ENCODE results near the gene DTX1. TPM values are rescaled to one million over a fixed set of nuclear protein-coding genes. Genes with fewer than 3 reads are reported as not detected.

Gene DTX1
- total RNA-seq, 1 experiment from 2014 or later = 2.8 TPM

DNA sequence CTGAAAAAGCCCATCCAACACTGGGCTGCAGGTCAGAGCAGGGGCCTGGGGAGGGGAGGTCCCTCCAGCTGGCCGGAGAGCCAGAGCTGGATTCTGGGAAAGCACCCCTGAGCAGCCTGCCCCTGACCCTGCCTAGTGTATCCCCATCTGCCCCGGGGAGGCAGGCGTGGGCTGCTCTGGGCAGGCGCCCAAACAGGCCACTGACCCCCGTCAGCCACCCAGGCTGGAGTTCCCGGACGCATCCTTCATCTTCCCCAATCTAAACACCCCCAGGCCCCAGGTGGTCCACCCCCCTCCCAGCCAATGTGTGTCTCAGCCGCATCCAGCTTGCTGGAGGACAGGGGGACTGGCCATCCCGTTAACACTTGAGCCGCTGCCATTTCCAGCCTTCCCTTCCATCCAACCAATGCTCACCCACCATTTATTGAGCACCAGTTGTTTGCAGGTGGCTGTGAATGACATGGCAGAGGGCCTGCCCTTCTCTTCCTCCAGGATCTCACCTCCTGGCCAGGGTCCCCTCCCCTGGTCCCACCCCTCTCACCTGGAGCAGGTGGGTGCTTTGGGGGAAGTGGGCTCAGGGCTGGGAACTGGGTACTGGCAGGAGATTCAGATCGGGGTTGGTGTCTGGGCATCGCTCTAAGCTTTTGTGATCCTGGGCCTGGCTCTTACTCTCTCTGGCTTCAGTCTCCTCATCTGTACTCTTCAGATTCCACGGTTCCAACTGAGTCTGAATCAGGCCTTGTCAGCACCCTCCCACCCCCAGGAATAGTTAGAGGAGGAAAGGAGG, 743 bp upstream of the DTX1 start:
- DNase-seq (ENCODE audit: low spot score) = no peak

- no peak for DNase-seq (ENCODE audit: low spot score)
Measured at GRCh38 chr12:113056381-113056630, 224 bp upstream of the DTX1 start.

DNA sequence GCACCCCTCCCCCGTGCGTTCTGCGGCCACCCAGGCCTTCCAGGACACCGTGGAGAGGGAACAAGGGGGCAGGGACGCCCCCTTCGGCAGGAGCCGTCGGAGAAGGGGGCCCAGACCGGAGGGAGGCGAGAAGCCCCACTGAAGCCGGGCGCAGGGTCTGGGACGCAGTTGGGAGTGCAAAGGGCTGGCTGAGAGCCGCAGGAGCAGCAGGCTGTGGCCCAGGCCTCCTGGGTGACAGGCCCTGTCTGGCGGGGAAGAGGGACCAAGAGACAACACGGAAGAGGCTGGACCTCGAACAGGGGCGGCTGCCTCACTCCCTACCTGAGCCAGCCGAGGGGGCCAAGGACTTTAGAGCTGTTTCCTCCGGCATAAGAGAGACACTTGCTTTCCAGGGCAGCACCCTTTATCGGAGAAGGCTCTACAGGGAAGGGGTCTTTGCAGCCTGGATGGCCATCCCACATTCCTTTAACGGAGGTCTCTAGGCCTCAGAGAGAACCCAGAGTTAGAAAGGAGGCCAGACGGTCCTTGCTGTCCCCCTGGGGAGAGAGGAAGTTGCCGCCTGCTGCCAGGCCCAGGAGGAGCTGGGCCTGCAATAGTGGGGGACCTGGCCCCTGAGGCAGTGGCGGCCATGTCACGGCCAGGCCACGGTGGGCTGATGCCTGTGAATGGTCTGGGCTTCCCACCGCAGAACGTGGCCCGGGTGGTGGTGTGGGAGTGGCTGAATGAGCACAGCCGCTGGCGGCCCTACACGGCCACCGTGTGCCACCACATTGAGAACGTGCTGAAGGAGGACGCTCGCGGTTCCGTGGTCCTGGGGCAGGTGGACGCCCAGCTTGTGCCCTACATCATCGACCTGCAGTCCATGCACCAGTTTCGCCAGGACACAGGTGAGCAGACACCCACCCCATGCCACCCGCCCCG, 1.3 kb downstream of the DTX1 start:
- DNase-seq (ENCODE audit: low spot score) = no peak

DNA sequence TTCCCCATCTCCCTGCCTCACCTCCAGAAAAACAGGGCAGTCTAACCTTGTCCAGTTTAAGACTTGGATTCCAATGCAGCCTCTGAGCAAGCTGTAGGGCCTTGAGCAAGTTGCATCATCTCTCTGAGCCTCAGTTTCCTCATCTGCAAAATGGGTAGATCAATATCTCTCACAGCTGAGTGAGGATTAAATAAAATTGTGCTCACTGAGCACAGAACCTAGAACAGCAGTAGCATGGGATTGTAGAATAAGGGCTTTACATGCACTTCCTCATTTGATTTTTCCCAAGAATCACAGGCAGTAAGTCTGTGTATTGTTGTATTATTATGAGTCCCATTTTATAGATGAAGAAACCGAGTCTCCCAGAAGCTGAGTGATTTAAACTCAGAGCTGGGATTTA, 2.0 kb downstream of the DTX1 start:
- DNase-seq (ENCODE audit: low spot score) = no peak

GRCh38 chr12:113059071-113059595, 2.6 kb downstream of the DTX1 start:
- no peak for DNase-seq (ENCODE audit: low spot score)

DNA sequence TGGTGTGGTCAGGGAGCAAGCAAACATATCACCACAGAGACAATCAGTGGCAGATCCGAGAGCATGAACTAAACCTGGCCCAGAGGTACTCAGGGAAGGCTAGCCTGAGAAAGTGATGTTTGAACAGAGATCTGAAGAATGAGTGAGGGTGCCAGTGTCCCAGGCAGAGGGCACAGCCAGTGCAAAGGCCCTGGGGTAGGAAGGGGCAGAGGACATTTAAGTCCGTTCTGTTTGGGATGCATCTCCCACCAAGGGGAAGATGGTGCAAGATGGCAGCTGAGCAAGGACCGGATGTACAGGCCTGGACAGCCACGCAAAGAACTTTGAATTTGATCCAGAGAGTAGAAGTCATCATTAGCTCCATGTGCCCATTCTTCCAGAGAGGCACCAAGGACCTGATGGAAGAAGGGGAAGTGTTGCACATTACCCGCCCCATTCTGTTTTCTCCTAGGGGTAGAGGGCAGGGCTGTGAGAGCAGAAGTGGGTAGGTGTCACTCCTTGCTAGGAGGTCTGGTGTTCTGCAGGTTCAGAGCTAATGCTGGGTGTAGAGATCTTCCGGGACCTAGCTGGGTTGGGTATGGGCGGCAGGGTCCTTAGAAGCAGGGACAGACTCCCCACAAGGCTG, 3.9 kb downstream of the DTX1 start:
- DNase-seq (ENCODE audit: low spot score) = no peak

GRCh38 chr12:113061061-113061694, 4.6 kb downstream of the DTX1 start:
- no peak for DNase-seq (ENCODE audit: low spot score)

DNA sequence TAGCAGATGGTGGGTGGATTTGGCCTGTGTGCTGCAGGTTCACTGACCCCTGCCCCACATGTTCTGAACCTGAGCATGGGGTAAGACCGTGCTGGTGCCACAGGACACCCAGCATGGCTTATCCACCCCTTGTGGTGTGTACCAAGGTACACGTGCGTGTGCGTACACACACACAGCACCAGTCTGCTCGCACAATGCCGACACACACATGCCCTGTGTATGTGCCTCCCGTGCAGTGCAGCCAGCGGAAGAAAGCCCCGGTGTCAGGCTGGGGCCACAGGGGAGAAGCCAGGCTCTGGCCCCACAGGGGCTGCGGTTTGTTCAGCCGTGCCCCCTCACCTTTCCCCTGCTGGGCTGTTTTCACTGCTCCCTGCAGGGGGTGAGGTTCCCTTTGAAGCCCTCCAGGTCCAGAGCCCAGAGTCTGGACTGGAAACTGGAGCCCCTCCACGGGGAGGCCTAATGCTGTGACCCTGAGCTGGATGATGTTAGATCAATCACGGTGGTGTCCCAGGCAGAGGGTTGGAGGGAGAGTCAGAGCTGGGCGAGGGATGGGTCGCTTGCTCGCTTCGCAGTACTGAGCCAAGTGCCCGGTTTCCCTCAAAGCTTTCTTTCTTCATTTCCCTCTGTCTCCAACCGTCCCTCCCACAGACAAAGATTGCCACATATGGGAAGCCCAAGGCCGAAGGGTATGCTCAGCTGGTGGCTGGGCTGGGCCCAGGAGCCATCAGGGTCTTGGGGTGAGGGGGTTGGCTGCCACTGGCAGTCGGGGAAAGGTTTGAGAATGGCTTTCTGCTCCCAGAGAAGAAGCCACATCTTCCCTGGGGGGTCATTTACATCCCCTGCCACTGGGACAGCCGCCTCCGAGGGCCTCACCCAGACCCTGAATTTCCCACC, 6.2 kb downstream of the DTX1 start:
- DNase-seq (ENCODE audit: low spot score) = no peak

- DNase-seq (ENCODE audit: low spot score) = no peak
Measured at GRCh38 chr12:113063396-113064350, 7.1 kb downstream of the DTX1 start.

GRCh38 chr12:113064395-113065125, 8.0 kb downstream of the DTX1 start:
- DNase-seq (ENCODE audit: low spot score) = no peak

DNA sequence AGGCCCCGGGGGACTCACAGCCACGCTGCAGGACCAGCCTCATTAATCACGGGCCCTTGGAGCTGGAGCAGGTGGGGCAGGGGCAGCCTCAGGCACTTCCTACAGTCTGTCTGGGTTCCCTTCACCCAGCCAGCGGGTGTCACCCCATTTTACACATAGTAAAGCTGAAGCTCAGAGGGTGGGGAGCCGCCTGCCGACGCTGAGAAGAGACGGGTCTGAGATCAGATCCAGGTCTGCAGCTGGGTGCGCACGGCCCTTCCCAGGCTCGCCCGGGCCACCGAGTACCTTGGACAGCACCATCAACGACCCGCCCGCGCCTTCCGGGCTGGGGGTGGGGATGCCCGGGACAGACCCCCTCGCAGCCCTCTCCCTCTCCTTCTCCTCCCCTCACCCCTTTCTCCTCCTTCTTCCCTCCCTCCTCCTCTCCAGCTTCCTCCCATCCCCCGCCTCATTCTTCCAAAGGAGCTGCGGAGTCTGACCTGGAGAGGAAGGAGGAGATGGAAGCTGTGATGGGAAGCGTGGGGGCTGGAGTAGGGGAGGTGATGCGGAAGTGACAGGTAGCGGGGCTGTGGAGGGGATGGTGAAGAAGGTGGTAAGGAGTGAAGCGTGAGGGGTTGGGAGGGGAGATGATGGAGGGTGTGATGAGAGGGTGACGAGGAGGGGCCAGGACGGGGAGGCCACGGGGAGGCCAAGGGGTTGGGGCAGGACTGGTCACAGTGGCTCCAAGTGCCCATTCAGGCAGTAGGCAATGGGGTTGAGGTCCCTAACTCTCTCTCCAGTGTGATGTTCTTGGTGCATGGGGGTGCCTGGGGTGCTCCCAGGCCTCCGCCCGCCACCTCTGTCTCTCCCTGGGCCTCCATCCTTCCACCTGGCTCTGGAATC, 8.8 kb downstream of the DTX1 start:
- DNase-seq (ENCODE audit: low spot score) = no peak

DNA sequence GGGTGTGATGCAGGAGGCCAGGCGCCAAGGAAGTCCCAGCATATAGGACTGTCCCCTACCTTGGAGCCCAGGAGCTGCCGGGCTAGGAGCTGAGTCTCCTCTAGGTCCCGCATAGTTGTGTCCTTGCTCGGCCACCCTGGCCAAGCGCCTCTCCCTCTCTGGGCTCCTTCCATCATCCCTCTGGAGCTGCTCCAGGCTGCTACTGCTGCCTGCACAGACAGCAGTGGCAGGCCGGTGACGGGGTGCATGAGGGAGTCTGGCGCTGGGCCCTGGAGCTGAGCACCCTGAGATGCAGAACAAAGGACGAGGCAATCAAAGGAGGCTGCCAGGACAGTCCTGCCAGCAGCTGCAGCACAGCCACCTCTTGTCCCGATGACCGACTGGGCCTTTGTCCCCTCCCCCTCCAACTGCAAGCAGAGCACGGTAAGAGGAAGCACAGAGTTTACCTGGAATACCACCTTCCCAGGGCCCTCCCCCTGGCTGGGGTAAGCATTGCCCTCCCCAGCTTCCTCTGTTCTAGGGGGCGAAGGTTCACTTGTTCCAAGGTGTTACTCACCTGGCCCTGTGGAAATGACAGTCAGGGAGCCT, 10.4 kb downstream of the DTX1 start:
- no peak for DNase-seq (ENCODE audit: low spot score)

- no peak for DNase-seq (ENCODE audit: low spot score)
Measured at GRCh38 chr12:113067987-113068935, 11.7 kb downstream of the DTX1 start.

DNA sequence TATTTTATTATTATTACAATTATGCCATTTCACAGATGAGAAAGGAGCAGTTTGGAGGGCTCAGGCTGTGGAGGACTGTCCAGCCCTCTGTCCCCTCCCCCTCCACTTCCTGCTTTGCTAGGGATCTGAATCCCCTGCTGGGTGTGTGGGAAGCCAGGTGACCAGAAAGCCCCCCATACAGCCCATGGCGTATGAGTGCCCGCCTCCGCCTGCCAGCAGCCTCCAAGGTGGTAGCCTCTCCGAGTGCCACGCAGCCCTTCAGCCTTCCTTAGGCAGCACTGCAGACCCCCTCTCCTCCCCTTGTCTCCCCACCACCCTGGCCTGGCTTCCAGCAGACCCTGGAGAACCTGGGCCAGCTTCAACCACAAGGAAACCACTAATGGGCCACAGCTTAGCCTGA, 12.6 kb downstream of the DTX1 start:
- DNase-seq (ENCODE audit: low spot score) = no peak

- DNase-seq (ENCODE audit: low spot score) = no peak
Measured at GRCh38 chr12:113069751-113070116, 13.2 kb downstream of the DTX1 start.

DNA sequence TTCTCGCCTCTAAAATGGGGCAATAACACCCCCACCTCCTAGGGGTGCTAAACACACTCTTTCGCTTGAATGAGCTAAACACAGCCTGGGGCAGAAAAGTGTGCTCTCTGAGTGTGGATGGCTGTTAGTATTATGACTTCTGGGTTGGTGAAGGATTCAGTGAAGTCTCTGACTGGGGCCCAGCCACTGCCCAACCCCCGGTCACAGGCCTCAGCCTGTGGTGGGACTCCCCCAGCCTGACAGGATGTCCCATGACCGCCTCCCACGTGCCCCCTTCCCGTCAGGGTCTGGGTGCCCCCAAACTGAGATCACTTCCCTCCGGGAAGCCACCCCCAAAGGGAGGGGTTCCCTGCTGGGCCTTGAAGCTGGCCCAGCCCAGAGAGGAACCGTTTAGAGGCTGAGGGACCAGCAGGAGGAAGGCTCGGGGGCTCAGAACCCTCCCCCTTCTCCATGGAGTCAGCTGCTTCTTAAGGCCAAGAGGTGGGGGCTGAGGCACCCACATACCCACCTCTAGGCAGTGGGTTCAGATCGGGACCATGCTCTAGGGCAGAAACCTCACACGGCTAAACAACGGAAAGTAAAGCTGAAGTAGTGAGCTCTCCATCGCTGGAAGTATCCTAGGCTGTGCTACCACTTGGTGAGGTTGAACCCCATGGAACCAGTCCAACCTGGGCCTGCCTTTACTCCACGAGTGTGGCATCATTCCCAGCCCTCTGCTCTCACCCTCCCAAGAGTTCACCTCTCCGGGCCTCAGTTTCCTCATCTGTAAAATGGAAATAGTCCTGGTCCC, 13.8 kb downstream of the DTX1 start:
- DNase-seq (ENCODE audit: low spot score) = no peak

Data from H4 (cell line).